GM12892 (cell line): ENCODE data around the gene SULT1A2.

Experiments
- POLR2A ChIP-seq: IDR thresholded peaks from 2 replicates; pipeline ENCODE4 v1.6.1; 2011; ENCODE audit warnings: low read depth, low read length, control low read depth
- POLR2AphosphoS5 ChIP-seq: IDR thresholded peaks from 2 replicates; pipeline ENCODE4 v1.6.1; 2011; ENCODE audit warnings: low read depth, low read length, control low read depth
- TAF1 ChIP-seq: IDR thresholded peaks from 2 replicates; pipeline ENCODE4 v1.6.1; 2011; ENCODE audit warnings: low read depth, mild to moderate bottlenecking, control low read depth, low read length, borderline replicate concordance

DNA sequence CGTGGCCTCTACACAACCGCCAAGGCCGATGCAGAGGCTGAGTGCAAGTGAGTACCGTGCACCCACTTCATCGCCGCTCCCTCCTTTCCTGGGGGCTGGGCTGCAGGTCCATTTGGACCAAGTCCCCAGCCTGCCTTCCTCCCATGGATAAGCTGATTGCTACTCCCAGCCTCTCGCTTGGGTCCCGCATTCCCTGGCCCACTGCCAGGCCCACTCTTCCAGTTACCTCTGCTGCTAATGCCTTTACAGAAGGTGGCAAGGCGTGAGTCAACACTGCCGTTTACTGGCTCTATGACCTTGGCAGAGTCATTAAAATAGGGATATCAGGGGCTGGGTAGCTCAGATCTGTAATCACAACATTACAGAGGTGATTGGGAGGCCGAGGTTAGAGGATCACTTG lies 11.2 kb downstream of the SULT1A2 start:
- TF ChIP-seq POLR2A, result no peak
- TF ChIP-seq POLR2AphosphoS5, result no peak
- no peak for TF ChIP-seq TAF1
